ENCODE results near the gene INVS.
"Not testable (repeated sequence)": the region's sequence is repeated elsewhere in the genome, so short reads cannot be mapped to it uniquely, and the experiment has no call there.

INVS gene

GRCh38 chr9:100120286-100120685 lies 21.2 kb downstream of the INVS start:
- DNase-seq (ENCODE audit: low read depth, low spot score), result no peak

- no peak for DNase-seq (ENCODE audit: low read depth, low spot score)
Observed at GRCh38 chr9:100125236-100125635, 26.2 kb downstream of the INVS start.

- DNase-seq (ENCODE audit: low read depth, low spot score), result no peak
Observed at GRCh38 chr9:100125910-100126309, 26.9 kb downstream of the INVS start.

- no peak for DNase-seq (ENCODE audit: low read depth, low spot score)
Observed at GRCh38 chr9:100126423-100126822, 27.4 kb downstream of the INVS start.

GRCh38 chr9:100129772-100130171 lies 30.7 kb downstream of the INVS start:
- no peak for DNase-seq (ENCODE audit: low read depth, low spot score)

- DNase-seq (ENCODE audit: low read depth, low spot score), result no peak
Observed at GRCh38 chr9:100131216-100131615, 32.2 kb downstream of the INVS start.

GRCh38 chr9:100131875-100132430 lies 32.9 kb downstream of the INVS start:
- no peak for DNase-seq (ENCODE audit: low read depth, low spot score)

GRCh38 chr9:100134731-100135130 lies 35.7 kb downstream of the INVS start:
- no peak for DNase-seq (ENCODE audit: low read depth, low spot score)

GRCh38 chr9:100136799-100137198 lies 37.8 kb downstream of the INVS start:
- DNase-seq (ENCODE audit: low read depth, low spot score), result not testable (repeated sequence)

- DNase-seq (ENCODE audit: low read depth, low spot score), result not testable (repeated sequence)
Observed at GRCh38 chr9:100140303-100140702, 41.3 kb downstream of the INVS start.

- not testable (repeated sequence) for DNase-seq (ENCODE audit: low read depth, low spot score)
Observed at GRCh38 chr9:100141862-100142261, 42.8 kb downstream of the INVS start.

- not testable (repeated sequence) for DNase-seq (ENCODE audit: low read depth, low spot score)
Observed at GRCh38 chr9:100145167-100145934, 46.3 kb downstream of the INVS start.

- DNase-seq (ENCODE audit: low read depth, low spot score), result not testable (repeated sequence)
Observed at GRCh38 chr9:100145976-100146375, 46.9 kb downstream of the INVS start.

- peak; percentile 24 for DNase-seq (ENCODE audit: low read depth, low spot score)
Observed at GRCh38 chr9:100150214-100150613, 51.2 kb downstream of the INVS start.

GRCh38 chr9:100160021-100160420 lies 61.0 kb downstream of the INVS start:
- DNase-seq (ENCODE audit: low read depth, low spot score), result peak; percentile 67

GRCh38 chr9:100167176-100167575 lies 68.1 kb downstream of the INVS start:
- peak; percentile 20 for DNase-seq (ENCODE audit: low read depth, low spot score)

GRCh38 chr9:100167915-100168654 lies 69.0 kb downstream of the INVS start:
- peak; percentile 42 for DNase-seq (ENCODE audit: low read depth, low spot score)

- DNase-seq (ENCODE audit: low read depth, low spot score), result no peak
Observed at GRCh38 chr9:100170085-100170484, 71.0 kb downstream of the INVS start.

- peak; percentile 27 for DNase-seq (ENCODE audit: low read depth, low spot score)
Observed at GRCh38 chr9:100170556-100170955, 71.5 kb downstream of the INVS start.

GRCh38 chr9:100186356-100186755 lies 87.3 kb downstream of the INVS start:
- DNase-seq (ENCODE audit: low read depth, low spot score), result no peak

GRCh38 chr9:100190339-100190738 lies 91.3 kb downstream of the INVS start:
- no peak for DNase-seq (ENCODE audit: low read depth, low spot score)

- no peak for DNase-seq (ENCODE audit: low read depth, low spot score)
Observed at GRCh38 chr9:100191264-100191663, 92.2 kb downstream of the INVS start.

GRCh38 chr9:100193078-100193477 lies 94.0 kb downstream of the INVS start:
- no peak for DNase-seq (ENCODE audit: low read depth, low spot score)
